Stimulated activated CD4-positive, alpha-beta T cell treated with anti-CD3 and anti-CD28 coated beads, Interleukin-1b, Interleukin-23, amount 100 ng/mL, for 24 hours (primary cell): ENCODE data around the gene PRELID1.
"Not testable (repeated sequence)": the region's sequence is repeated elsewhere in the genome, so short reads cannot be mapped to it uniquely, and the experiment has no call there.

Experiments
- DNase-seq, 4 experiments: peaks; one replicate each; pipeline ENCODE4 v3.0.0-alpha.2; 2020; ENCODE audit warnings: low read depth in 4 of 4, low spot score in 1 of 4

The PRELID1 gene, protein sequence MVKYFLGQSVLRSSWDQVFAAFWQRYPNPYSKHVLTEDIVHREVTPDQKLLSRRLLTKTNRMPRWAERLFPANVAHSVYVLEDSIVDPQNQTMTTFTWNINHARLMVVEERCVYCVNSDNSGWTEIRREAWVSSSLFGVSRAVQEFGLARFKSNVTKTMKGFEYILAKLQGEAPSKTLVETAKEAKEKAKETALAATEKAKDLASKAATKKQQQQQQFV

DNA sequence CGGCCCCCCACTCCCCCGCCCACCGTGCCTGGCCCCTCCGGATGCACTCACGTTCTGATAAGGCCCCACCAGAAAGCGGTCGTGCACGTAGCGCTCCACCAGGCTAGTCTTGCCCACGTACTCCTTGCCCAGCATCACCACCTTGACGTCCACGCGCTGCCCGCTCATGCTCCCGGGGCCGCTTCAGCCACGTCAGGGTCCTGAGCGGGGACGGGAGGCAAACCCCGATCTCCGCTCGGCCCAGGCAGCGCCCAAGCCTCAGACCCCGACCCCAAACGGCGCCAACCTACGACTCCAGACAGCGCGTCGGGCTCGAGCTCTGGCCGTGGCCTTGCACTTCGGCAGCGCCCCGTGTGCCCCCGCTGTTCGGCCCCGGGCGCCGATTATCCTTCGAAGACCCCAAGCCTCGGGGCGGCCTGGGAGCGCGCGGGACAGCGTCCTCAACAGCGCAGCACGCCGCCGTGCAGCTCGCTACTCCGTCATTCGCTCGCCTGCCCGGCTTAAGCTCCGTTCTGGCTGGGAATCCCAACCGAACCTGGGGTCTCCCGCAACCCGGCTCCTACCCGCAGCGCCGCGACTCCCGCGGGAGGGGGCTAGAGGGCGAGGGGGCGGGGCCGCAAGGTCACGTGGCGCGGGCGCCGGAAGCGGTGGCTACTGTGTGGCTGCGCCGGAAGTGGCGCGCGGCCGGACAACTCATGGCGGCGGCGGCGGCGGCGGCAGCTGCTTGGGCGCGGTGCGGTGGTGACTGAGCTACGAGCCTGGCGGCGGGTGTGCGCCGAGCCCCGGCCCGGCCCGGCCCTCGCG is at the start of gene PRELID1, which contains the start of gene RAB24:
Gene PRELID1 (plus strand): TSS at position 679 of the 804 bp plus-strand sequence. CDS start 187 bp downstream, outside the sequence.
Gene RAB24 (minus strand): TSS at position 599 of the 804 bp plus-strand sequence. CDS start 431 bp downstream, at position 168.
- peak; percentile 76 to 88 (median 84) for DNase-seq

DNA sequence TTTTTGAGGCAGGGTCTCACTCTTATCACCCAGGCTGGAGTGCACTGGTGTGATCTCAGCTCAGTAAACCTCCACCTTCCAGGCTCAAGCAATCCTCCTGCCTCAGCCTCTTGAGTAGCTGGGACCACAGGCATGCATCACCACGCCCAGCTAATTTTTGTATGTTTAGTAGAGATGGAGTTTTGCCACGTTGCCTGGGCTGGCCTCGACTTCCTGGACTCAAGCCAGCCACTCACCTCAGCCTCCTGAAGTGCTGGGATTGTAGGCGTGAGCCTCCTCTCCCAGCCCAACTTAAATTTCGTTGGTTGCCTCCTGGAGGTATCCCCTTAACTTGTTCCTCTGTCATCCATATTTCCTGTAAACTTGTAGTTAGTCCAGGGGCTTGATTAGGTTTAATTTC is 47.3 kb upstream of the PRELID1 start:
- DNase-seq = no peak

GRCh38 chr5:177258711-177259110 is 44.9 kb upstream of the PRELID1 start:
- DNase-seq = not testable (repeated sequence)

- no peak for DNase-seq
Measured at GRCh38 chr5:177260961-177261360, 42.6 kb upstream of the PRELID1 start.

- no peak for DNase-seq
Measured at GRCh38 chr5:177261510-177261909, 42.1 kb upstream of the PRELID1 start.

- no peak for DNase-seq
Measured at GRCh38 chr5:177264178-177264577, 39.4 kb upstream of the PRELID1 start.

GRCh38 chr5:177265395-177265794 is 38.2 kb upstream of the PRELID1 start:
- no peak for DNase-seq

GRCh38 chr5:177269232-177269895 is 34.2 kb upstream of the PRELID1 start:
- no peak for DNase-seq

GRCh38 chr5:177269976-177270375 is 33.6 kb upstream of the PRELID1 start:
- no peak for DNase-seq

DNA sequence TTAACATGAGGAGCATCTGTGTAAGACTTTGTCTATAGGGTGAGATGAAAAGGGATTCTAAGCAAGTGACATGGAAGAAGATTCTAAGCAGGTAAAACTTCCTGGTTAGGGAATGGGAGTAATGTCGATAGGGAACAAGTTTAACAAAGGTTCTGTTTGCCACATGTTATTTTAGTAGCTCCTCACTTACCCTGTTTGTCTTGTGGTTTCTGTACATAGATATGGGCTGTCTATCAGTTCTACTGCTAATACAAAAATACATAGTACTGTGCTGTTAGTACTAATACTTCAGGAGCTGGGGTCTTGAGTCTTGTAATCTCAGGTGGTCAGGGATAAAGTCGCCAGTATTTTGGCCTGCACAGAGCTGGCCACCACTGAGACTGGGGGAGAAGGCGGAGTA is 32.9 kb upstream of the PRELID1 start:
- DNase-seq = no peak

GRCh38 chr5:177271113-177271512 is 32.5 kb upstream of the PRELID1 start:
- DNase-seq = no peak

DNA sequence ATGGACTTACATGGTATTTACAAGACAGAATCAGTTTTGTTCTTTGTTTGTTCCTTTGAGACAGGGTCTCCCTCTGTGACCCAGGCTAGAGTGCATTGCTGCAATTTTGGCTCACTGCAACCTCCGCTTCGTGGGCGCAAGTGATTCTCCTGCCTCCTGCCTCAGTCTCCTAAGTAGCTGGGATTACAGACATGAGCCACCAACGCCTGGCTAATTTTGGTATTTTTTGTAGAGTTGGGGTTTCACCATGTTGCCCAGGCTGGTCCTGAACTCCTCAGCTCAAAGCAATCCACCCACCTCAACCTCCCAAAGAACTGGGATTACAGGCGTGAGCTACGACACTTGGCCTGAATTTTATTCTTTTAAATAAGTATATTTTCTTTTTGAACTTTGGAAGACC is 27.7 kb upstream of the PRELID1 start:
- no peak for DNase-seq

GRCh38 chr5:177276886-177277285 is 26.7 kb upstream of the PRELID1 start:
- DNase-seq = no peak

DNA sequence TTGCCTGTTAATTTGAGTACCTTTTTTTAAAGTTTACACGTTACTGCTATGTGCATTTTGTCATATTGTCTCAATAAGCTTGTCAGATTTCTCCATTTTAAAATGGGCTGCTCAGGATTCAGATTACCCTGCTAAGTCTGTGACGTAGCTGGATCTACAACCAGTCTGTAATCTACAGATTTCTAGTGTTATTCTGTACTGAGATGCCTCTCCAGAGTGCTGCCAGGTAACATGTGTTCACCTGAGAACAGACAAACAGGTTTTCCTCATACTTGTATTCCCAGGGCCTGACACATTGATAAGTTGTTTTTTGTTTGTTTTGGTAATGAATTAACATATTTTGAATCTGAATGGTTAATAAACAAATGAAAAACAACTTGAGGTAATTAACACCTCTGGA is 15.4 kb upstream of the PRELID1 start:
- no peak for DNase-seq

- no peak for DNase-seq
Measured at GRCh38 chr5:177290816-177291596, 12.6 kb upstream of the PRELID1 start.

GRCh38 chr5:177291735-177292134 is 11.9 kb upstream of the PRELID1 start:
- no peak for DNase-seq

DNA sequence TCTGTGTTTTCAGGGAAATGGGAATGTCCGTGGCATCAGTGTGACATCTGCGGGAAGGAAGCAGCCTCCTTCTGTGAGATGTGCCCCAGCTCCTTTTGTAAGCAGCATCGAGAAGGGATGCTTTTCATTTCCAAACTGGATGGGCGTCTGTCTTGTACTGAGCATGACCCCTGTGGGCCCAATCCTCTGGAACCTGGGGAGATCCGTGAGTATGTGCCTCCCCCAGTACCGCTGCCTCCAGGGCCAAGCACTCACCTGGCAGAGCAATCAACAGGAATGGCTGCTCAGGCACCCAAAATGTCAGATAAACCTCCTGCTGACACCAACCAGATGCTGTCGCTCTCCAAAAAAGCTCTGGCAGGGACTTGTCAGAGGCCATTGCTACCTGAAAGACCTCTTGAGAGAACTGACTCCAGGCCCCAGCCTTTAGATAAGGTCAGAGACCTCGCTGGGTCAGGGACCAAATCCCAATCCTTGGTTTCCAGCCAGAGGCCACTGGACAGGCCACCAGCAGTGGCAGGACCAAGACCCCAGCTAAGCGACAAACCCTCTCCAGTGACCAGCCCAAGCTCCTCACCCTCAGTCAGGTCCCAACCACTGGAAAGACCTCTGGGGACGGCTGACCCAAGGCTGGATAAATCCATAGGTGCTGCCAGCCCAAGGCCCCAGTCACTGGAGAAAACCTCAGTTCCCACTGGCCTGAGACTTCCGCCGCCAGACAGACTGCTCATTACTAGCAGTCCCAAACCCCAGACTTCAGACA is 9.6 kb upstream of the PRELID1 start:
- DNase-seq = no peak

DNA sequence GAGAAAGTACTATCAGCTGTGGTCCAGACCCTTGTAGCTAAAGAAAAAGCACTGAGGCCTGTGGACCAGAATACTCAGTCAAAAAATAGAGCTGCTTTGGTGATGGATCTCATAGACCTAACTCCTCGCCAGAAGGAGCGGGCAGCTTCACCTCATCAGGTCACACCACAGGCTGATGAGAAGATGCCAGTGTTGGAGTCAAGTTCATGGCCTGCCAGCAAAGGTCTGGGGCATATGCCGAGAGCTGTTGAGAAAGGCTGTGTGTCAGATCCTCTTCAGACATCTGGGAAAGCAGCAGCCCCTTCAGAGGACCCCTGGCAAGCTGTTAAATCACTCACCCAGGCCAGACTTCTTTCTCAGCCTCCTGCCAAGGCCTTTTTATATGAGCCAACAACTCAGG is 9.0 kb upstream of the PRELID1 start:
- DNase-seq = no peak

- no peak for DNase-seq
Measured at GRCh38 chr5:177295924-177296323, 7.7 kb upstream of the PRELID1 start.

GRCh38 chr5:177296581-177296980 is 7.0 kb upstream of the PRELID1 start:
- no peak for DNase-seq
